Endothelial cell of umbilical vein (primary cell): ENCODE data around the gene LPIN1.

Source experiments
- CTCF ChIP-seq, 2 donors: IDR thresholded peaks; 1 replicate in 1 of 2; 2 replicates in 1 of 2; pipeline ENCODE4 v1.5.1; 2011; ENCODE audit warnings: low read length in 2 of 2, mild to moderate bottlenecking in 2 of 2, moderate library complexity in 2 of 2, control low read depth in 1 of 2, inconsistent platforms in 1 of 2, low read depth in 1 of 2; ENCODE audit not compliant: insufficient read depth in 1 of 2; ENCODE audit errors: extremely low read depth in 1 of 2
- EZH2 ChIP-seq: IDR thresholded peaks from 2 replicates; pipeline ENCODE4 v1.6.1; 2012; ENCODE audit warnings: borderline replicate concordance, low read depth, mild to moderate bottlenecking, moderate library complexity, low read length, inconsistent platforms; ENCODE audit not compliant: severe bottlenecking

GRCh38 chr2:11766016-11766415 is 19.6 kb downstream of the LPIN1 start:
- TF ChIP-seq CTCF (IDR thresholded peaks at IDR 0.05; ENCODE audit: extremely low read depth in 1 of 2, insufficient read depth in 1 of 2, low read depth in 1 of 2, low read length in 2 of 2) (no peak), EZH2 (no peak)
